Measurements from ENCODE around the gene NDUFS6. TPM values are rescaled to one million over a fixed set of nuclear protein-coding genes. Genes with fewer than 3 reads are reported as not detected.
"Not testable (repeated sequence)": the region's sequence is repeated elsewhere in the genome, so short reads cannot be mapped to it uniquely, and the experiment has no call there.

Gene NDUFS6
- polyA plus RNA-seq, 2 of the 4 experiments (the other 2 are of a cell fraction) = 76.0 to 192 TPM

GRCh38 chr5:1788200-1788599, 13.0 kb upstream of the NDUFS6 start:
- Histone ChIP-seq H3K9me3 (no peaks in the 10 kb centered on the region), H3K4me3 (no peak overlapping the region), H3K4me1 (no peaks in the 10 kb centered on the region), H3K4me2 (no peak overlapping the region), H3K27ac (no peak overlapping the region)
- FAIRE-seq (no peak), DNase-seq (ENCODE audit: low read depth in 1 of 2, low spot score in 1 of 2) (no peak), ATAC-seq (no peak)
- 64% methylated on average over 7 of the region's 7 CpGs for WGBS (ENCODE audit: missing lambda C conversion rate)
- POLR2A ChIA-PET = no interaction called here
- TF ChIP-seq EHF (CRISPR knock-in tag; IDR thresholded peaks at IDR 0.05) (no peak), EP300 (IDR thresholded peaks at IDR 0.05) (no peak), FOSB (CRISPR knock-in tag; IDR thresholded peaks at IDR 0.05) (no peak), MYC (IDR thresholded peaks at IDR 0.05; ENCODE audit: borderline replicate concordance, low read length) (no peak), ZFP36 (IDR thresholded peaks at IDR 0.05; ENCODE audit: borderline replicate concordance, partially characterized antibody) (no peak), POLR2A (IDR thresholded peaks at IDR 0.05; ENCODE audit: low read length) (no peak), CEBPB (IDR thresholded peaks at IDR 0.05) (no peak), MAZ (IDR thresholded peaks at IDR 0.05; ENCODE audit: borderline replicate concordance, low read depth, low read length) (no peak), ZC3H11A (IDR thresholded peaks at IDR 0.05) (no peak), BCL3 (IDR thresholded peaks at IDR 0.05) (no peak), RARB (CRISPR knock-in tag; IDR thresholded peaks at IDR 0.05) (no peak)
- TF ChIP-seq, protein P1, sequence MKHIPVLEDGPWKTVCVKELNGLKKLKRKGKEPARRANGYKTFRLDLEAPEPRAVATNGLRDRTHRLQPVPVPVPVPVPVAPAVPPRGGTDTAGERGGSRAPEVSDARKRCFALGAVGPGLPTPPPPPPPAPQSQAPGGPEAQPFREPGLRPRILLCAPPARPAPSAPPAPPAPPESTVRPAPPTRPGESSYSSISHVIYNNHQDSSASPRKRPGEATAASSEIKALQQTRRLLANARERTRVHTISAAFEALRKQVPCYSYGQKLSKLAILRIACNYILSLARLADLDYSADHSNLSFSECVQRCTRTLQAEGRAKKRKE (CRISPR knock-in tag; IDR thresholded peaks at IDR 0.05; ENCODE audit: low read depth) = no peak
- TF ChIP-seq, protein P2, sequence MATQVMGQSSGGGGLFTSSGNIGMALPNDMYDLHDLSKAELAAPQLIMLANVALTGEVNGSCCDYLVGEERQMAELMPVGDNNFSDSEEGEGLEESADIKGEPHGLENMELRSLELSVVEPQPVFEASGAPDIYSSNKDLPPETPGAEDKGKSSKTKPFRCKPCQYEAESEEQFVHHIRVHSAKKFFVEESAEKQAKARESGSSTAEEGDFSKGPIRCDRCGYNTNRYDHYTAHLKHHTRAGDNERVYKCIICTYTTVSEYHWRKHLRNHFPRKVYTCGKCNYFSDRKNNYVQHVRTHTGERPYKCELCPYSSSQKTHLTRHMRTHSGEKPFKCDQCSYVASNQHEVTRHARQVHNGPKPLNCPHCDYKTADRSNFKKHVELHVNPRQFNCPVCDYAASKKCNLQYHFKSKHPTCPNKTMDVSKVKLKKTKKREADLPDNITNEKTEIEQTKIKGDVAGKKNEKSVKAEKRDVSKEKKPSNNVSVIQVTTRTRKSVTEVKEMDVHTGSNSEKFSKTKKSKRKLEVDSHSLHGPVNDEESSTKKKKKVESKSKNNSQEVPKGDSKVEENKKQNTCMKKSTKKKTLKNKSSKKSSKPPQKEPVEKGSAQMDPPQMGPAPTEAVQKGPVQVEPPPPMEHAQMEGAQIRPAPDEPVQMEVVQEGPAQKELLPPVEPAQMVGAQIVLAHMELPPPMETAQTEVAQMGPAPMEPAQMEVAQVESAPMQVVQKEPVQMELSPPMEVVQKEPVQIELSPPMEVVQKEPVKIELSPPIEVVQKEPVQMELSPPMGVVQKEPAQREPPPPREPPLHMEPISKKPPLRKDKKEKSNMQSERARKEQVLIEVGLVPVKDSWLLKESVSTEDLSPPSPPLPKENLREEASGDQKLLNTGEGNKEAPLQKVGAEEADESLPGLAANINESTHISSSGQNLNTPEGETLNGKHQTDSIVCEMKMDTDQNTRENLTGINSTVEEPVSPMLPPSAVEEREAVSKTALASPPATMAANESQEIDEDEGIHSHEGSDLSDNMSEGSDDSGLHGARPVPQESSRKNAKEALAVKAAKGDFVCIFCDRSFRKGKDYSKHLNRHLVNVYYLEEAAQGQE (IDR thresholded peaks at IDR 0.05) = no peak
- TF ChIP-seq, protein P3, sequence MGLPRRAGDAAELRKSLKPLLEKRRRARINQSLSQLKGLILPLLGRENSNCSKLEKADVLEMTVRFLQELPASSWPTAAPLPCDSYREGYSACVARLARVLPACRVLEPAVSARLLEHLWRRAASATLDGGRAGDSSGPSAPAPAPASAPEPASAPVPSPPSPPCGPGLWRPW (IDR thresholded peaks at IDR 0.05) = no peak
- CTCF ChIA-PET = interaction anchor here (1.0 kb wide), 1 partner anchor 11 kb away, joined by 3 read pairs; no protein-coding TSS in a partner anchor

DNA sequence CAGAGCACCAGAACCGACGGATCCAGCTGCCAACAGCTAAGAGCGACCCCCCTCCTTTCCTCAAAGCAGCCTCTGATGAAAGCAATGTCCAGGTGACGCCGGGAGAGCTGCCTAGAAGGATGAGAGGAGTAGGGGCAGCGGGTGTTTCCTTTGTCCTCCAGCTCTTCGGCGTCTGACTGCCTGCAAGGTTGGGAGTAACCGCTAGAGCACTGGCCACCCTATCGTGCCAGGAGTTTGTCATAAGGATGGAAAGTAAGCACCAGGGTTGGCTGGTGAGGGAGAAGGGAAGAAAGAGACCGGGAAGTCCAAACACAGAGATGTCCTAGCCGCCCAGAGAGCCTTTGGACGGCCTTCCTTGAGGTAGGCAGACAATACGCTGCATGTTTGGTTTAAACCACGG, 12.4 kb upstream of the NDUFS6 start:
- Histone ChIP-seq H3K9me3 (no peaks in the 10 kb centered on the region), H3K4me1 (no peaks in the 10 kb centered on the region), H3K27ac (no peak overlapping the region), H3K4me3 (no peak overlapping the region), H3K4me2 (no peak overlapping the region)
- ChIA-PET POLR2A (no interaction called here), CTCF (interaction anchor here (1.0 kb wide), 1 partner anchor 12 kb away, joined by 3 read pairs; no protein-coding TSS in a partner anchor)
- TF ChIP-seq EHF (CRISPR knock-in tag; IDR thresholded peaks at IDR 0.05) = no peak
- no peak for TF ChIP-seq RAD21 (conservative IDR thresholded peaks at IDR 0.05 in 1 of 2, IDR thresholded peaks at IDR 0.05 in 1 of 2)
- no peak for TF ChIP-seq CEBPB (IDR thresholded peaks at IDR 0.05)
- TF ChIP-seq RNF2 (IDR thresholded peaks at IDR 0.05; ENCODE audit: borderline replicate concordance, low read depth) = no peak
- no peak for TF ChIP-seq RCOR1 (IDR thresholded peaks at IDR 0.05; ENCODE audit: low read depth, low read length)
- TF ChIP-seq, protein P4, sequence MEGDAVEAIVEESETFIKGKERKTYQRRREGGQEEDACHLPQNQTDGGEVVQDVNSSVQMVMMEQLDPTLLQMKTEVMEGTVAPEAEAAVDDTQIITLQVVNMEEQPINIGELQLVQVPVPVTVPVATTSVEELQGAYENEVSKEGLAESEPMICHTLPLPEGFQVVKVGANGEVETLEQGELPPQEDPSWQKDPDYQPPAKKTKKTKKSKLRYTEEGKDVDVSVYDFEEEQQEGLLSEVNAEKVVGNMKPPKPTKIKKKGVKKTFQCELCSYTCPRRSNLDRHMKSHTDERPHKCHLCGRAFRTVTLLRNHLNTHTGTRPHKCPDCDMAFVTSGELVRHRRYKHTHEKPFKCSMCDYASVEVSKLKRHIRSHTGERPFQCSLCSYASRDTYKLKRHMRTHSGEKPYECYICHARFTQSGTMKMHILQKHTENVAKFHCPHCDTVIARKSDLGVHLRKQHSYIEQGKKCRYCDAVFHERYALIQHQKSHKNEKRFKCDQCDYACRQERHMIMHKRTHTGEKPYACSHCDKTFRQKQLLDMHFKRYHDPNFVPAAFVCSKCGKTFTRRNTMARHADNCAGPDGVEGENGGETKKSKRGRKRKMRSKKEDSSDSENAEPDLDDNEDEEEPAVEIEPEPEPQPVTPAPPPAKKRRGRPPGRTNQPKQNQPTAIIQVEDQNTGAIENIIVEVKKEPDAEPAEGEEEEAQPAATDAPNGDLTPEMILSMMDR (IDR thresholded peaks at IDR 0.05) = no peak
- no peak for TF ChIP-seq SREBF2 (IDR thresholded peaks at IDR 0.05)
- TF ChIP-seq, protein P1 (CRISPR knock-in tag; IDR thresholded peaks at IDR 0.05; ENCODE audit: low read depth) = no peak
- no peak for TF ChIP-seq ZC3H11A (IDR thresholded peaks at IDR 0.05)
- TF ChIP-seq NR3C1 (IDR thresholded peaks at IDR 0.05) = no peak
- TF ChIP-seq, protein P5, sequence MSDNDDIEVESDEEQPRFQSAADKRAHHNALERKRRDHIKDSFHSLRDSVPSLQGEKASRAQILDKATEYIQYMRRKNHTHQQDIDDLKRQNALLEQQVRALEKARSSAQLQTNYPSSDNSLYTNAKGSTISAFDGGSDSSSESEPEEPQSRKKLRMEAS (IDR thresholded peaks at IDR 0.05) = no peak
- TF ChIP-seq ELK1 (IDR thresholded peaks at IDR 0.05; ENCODE audit: low read depth, low read length) = no peak
- no peak for TF ChIP-seq PHF8 (IDR thresholded peaks at IDR 0.05; ENCODE audit: borderline replicate concordance, low read depth)
- no peak for TF ChIP-seq MAZ (IDR thresholded peaks at IDR 0.05; ENCODE audit: borderline replicate concordance, low read depth, low read length)
- TF ChIP-seq MAFK (IDR thresholded peaks at IDR 0.05; ENCODE audit: partially characterized antibody) = no peak
- ATAC-seq (peak in 1 of 2 experiments; percentile 43; a peak in 1 of 6 replicates), FAIRE-seq (no peak), DNase-seq (ENCODE audit: low read depth in 1 of 2, low spot score in 1 of 2) (no peak)
- 74% methylated on average over 15 of the region's 15 CpGs for whole genome bisulfite sequencing (ENCODE audit: missing lambda C conversion rate)

GRCh38 chr5:1789438-1789833, 11.8 kb upstream of the NDUFS6 start:
- peak in 1 of 2 experiments; percentile 26 for DNase-seq (ENCODE audit: low read depth in 1 of 2, low spot score in 1 of 2)
- H3K27ac ChIP-seq, H3K9me3 ChIP-seq, POLR2A ChIA-PET, ATAC-seq, H3K4me1 ChIP-seq, FAIRE-seq, H3K4me2 ChIP-seq, H3K4me3 ChIP-seq: not testable (repeated sequence)
- WGBS (ENCODE audit: missing lambda C conversion rate) = 68% methylated on average over 3 of the region's 3 CpGs
- CTCF ChIA-PET = interaction anchor here (1.0 kb wide), 1 partner anchor 13 kb away, joined by 3 read pairs; no protein-coding TSS in a partner anchor

All from A549 (cell line).